ENCODE data around the gene RELN.
"Not testable (repeated sequence)": the region's sequence is repeated elsewhere in the genome, so short reads cannot be mapped to it uniquely, and the experiment has no call there.

RELN gene

DNA sequence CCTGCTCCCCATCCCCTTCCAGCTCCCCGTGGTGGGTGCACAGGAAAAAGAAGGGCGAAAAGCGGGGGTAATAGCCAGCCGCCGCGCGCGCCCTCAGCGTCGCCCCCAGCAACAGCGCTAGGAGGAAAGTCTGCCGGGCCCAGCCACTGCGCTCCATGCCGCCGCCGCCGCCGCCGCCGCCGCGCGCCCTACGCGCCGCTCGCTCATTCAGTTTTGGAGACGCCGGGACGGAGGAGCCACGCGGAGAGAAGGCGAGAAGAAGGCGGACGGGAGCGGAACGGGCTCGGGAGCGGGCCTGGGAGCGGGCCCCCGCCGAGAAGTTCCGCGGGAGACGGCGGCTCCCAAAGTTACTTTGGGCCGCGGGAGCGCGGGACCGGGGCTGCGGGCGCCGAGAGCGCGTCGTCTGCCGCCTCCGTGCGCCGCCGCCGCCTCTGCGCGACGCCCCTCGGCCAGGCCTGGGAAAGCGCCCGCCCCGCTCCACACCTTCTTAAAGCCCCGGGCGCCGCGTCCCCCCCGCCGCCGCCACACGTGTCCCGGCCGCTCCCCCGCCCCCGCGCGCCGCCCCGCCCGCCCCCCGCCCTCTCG, at the start of gene RELN:
RELN (minus strand) TSS at position 459 of the 585 bp plus-strand sequence; CDS start at position 157, 302 bp downstream.
- DNase-seq (ENCODE audit: low read depth), result no peak

DNA sequence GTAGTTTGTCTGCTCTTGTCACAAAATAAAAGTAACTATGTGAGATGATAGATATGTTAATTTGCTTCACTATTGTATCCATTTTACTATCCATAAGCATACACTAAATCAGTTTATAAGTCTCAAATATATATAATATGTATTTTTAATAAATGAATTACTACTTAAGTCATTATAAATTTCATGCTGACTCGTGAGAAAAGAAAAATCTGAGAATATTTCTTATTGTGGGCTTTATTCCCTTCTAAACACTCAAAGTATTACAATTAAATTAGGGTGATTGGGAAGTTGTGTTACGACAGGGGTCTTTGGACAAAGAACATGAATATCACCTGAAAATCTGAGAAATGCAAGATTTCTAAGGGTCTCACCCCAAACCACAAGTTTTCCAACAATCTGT, 48.7 kb upstream of the RELN start:
- no peak for DNase-seq (ENCODE audit: low read depth)

DNA sequence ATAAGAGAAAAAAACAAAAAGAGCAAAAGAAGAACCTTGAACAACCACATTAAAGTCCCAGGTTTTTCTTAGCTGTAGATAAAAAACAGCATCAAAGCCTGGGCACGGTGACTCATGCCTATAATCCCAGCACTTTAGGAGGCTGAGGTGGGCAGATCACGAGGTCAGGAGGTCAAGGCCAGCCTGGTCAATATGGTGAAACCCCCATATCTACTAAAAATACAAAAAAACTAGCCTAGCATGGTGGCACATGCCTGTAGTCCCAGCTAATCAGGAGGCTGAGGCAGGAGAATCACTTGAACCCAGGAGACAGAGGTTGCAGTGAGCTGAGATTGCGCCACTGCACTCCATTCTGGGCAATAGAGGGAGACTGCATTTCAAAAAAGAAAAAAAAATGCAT, 47.4 kb upstream of the RELN start:
- DNase-seq (ENCODE audit: low read depth), result not testable (repeated sequence)

DNA sequence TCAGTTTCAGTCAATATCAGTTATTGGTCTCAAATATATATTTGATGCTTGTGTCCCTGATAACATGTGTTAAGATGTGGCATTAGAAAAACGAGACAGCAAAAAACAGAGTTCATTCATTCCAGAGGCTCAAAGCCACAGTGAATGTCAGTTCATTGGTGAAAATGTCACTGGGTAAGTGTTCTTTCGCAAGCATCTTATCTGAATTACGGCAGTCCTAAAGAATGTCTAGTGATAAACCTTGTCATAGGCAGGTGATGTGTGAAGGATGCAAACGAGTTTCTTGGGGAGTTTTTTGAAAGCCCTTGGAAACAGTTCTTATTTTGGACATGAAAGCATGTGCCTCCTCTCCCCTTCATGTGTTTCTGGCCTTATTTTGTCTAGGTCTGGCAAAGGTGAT, 45.9 kb upstream of the RELN start:
- DNase-seq (ENCODE audit: low read depth), result no peak

DNA sequence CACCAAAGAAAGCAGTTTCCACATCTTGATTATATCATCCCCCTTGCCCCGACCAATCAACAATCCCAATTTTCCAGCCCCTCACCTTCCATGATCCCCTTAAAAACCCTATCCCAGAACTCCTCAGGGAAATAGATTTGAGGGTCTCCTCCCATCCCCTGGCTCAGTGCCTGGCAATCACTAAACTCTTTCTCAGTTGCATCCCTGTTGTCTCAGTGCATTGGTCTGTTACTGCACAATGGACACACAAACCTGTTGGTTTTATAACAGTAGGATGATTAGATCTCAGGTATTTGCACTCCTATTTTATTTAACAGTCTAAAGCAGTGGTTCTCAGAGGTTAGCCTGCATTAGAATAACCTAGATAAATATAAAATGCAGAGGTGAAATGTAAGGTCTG, 45.2 kb upstream of the RELN start:
- DNase-seq (ENCODE audit: low read depth), result no peak

DNA sequence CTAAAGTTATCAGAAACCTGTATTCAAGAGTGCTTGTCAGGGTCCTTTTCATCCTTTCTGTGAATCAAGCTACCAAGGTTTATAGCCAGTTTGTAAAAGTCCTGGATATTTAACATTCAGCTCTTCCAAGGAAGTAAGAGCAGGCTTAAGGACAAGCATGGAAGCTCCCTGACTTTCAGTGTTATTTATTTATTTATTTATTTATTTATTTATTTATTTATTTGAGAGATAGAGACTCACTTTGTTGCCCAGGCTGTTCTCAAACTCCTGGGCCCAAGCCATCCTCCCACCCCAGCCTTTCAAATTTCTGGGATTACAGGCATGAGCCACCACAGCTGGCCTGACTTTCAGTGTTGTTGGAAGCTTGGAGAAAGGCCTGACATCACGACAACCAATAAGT, 44.4 kb upstream of the RELN start:
- DNase-seq (ENCODE audit: low read depth), result no peak

DNA sequence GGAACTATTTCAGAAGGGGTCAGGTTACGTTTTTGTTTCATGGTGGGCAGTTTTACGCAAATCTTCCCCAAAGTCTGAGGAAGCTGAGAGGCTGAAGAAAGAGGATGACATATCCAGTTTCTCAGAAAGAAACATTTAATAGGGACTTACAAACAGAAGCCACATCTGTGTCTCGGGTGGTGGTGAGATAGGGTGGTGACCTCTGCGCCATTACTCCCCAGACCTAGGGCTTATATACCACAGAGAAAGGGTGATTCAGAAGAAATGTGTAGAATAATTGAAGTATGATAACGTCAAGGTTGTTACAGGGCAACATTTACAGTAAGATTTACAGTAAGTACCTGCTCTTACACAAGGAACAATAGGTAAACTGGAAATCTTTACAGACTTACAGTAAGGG, 43.0 kb upstream of the RELN start:
- DNase-seq (ENCODE audit: low read depth), result no peak

DNA sequence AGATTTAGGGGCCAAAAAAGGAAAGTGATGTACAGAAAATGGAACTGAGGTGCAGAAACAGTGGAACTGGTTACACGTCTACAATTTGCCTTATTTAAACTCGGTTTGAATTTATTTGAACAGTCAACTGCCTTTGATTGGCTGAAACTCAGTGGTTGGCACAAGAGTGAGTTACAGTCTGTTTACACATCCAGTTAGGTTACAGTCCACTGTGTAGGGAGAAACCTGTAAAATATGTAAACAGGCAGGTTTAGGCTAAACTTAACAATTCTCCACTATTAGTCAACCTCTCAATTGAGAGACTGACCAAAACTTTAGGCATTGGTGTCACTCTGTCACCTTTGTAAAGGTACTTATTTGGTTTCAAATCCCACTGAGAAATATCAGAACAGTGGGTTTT, 40.3 kb upstream of the RELN start:
- DNase-seq (ENCODE audit: low read depth), result no peak

DNA sequence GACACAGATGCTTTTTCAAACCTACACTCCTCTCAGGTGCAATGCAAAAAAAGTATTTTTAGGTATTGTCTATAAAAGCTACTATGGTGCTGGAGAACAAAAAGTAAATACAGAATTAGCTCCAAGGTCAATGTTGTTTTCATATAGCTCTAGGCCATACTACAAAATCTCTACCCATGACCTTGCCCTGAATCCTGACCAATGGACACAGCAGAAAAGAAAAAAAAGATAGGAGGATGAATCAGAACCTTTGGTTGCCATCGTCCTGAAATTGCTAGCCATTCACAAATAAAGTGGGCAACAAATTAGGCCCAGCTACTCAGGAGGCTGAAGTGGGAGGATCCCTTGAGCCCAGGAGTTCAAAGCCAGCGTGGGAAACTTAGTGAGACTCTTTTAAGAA, 35.2 kb upstream of the RELN start:
- DNase-seq (ENCODE audit: low read depth), result no peak

DNA sequence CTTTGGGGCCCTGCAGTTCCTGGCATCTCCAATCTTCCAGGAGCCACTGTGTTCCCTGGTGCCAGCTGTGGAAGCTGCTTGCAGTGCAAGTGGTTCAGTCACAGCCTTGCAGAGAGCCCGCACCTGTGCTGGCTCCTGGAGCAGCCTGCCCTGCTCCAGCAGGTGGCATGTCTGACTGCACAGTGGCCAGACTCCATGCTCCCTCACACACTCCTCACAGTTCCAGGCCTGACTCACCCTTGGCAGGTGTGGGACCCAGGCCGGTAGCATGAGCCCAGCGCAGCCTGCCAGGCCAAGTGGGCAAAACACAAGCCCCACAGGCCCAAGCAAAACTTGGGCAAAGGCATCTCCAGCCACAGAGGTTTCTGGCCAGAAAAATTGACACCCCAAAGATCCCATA, 33.6 kb upstream of the RELN start:
- no peak for DNase-seq (ENCODE audit: low read depth)

DNA sequence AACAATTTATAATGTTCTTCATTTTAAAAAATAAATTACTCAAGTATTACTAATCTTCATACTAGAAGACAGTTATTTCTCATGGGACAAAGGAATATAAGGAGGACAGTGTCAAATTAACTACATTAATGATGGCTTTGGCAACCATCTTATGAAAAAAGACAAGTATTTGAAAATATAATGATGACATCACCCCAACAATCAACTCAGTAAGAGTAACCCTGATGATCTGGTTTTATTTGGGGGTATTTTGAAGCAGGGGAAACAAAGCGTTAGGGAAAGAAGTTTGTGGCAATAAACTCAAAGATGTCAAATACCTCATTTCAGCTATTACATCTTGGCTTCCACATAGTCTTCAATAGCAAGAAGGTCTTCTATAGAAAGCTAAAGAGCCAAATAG, 29.0 kb upstream of the RELN start:
- no peak for DNase-seq (ENCODE audit: low read depth)

DNA sequence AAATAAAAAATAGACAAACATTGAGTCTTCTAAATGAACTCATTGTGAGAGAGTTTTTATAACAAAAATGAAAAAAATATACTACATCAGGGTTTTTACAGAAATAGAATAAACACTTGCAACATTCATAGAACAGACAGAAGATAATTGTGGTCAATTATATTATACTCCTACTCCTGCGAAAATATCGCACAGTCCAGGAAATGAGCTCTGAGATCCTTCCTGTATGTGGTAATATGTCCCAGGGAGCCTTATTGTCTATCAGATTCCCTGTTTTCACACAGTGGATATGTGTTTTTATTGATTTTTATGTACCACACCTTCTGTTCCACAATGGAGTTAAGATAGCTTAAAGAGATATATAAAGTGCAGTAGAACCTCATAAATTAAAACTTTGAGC, 27.5 kb upstream of the RELN start:
- DNase-seq (ENCODE audit: low read depth), result no peak

DNA sequence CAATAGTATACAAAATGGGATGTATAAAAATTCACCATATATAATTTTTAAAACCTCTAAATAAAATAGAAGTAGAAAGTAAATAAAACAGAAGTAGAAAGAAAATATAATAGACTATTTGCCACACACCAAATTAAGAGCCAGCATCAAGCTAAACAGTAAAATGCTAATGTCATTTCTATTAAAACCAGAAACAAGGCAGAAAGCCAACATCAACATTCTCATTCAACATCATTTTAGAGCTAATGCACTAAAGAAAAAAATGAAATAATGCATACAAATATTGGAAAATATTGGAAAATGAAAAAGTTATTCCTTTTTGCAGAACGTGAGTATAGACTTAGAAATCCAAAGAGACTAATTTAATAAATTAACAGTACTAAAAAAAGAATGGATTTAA, 23.4 kb upstream of the RELN start:
- no peak for DNase-seq (ENCODE audit: low read depth)

DNA sequence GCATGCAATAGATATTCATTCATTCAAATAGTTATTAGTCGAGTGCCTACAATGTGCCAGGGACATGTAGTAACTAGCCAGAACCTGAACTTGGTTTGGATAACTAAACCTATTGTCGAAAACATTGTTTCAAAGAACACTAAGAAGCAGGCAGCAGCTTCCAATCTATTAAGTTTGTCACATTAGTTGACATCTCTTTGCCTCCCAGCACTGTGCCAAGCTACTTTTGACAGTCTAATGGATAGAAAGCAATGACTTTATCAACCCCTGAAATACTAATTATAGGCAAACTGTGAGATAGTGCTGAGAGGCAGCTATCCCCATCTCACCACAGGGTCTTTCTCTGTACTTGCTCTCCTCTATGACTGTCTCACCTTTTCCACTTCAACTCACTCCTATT, 22.4 kb upstream of the RELN start:
- DNase-seq (ENCODE audit: low read depth), result no peak

DNA sequence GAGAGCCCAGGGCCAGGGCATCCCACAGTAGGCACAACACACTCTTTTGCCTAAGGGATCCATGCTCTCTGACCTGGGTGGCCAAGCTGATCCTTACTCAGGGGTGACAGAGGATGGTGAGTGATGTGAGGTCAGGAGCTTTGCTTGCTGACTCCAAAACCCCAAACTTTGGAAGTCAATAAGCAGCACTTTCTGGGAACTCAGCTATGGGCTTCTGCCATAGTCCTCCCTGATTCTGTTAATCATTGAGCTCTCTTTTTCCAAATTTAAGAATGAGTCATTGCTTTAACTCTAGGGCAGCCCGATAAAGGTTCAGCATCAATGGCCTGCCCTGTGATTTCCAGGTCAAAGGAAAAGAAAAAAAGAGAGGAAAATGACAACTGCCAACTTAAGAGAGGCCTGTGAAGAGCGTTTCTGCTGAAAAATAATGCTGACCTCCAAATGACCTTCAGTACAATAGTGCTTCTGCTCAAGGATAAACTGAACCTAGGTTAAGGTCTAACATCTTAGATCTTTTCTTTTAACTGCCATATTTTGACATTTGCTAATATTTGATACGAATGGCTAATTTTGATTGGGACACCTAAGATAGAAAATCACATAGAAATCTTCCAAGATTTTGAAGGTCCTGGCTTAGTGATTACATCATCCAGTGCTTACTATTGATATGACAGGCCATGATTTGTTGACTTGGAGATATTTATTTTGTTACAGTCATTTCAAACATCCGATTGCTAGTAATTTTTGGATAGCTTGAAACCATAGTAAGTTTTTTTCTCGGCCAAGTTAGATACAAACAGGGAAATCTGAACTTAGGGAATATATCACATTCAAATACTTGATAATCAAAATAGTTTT, 20.8 kb upstream of the RELN start:
- DNase-seq (ENCODE audit: low read depth), result no peak

DNA sequence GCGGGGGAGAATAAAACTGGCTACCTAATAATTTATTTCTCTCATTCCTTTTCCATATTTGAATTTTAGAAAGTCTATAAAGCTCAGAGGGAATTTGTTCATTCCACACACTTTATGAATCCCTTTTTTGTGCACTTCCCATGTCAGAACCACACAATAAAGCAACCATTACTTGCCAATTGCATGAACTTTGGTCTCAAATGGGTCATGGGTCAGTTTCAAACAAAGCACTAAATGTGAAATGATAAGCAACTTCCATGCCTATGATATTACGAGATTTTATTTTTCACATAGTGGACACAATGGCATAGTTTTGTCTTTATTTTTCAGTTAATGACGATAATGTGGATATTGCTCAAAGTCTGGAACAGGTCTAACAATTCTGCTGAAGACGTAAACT, 18.6 kb upstream of the RELN start:
- DNase-seq (ENCODE audit: low read depth), result no peak

DNA sequence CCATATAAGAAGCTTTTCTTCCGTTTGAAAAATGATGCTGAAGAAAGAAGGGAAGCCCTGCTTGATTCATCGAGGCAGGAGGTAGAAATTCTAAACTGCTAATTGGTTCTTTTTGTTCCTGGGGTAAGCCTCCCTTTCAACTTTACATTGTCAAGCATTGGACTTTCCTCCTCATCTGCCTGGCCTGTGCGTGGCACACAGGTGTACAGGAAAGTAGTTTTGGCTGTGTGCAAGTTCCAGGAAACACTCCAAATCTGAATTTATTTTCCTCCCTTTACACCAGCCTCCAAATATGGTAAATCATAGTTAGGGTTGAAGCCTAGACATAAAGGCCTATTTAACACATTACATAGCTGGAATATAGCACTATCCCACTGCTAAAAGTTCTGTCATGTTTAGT, 18.2 kb upstream of the RELN start:
- DNase-seq (ENCODE audit: low read depth), result no peak

DNA sequence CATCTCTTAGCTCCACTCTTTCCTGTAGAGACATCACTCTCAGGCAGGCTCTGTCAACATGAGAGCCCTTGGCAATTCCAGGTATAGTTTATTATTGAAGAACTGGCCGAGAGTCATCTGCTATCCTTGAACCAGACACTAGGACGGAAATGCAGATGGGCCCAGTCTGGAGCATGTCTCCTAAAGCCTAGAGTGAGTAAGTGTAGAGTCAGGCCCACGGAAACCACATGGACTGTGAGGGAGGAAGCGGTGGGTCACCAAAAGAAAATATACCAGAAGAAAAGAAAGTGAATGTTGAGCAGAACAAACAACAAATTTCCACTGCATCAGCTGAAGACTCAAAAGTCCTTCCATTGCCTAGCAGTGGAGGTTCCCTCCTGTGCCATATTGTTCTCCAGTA, 15.7 kb upstream of the RELN start:
- DNase-seq (ENCODE audit: low read depth), result no peak

DNA sequence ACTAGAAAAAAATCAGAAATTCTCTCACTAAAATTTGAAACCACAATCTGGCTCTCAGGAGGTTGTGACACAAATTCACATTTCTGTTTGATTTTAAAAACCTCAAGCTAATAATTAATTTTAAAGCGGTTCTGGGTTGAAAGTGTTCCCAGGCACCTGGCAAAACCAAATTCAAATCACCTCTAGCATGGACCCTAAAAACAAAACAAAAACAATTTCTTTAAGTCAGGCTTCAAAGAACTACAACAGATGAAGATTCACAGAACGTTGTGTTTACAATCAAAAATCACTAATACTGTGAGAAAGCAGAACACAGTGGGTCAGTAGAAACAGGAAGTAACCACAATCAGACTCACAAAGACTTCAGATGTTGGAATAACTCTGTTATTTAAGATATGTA, 7.2 kb upstream of the RELN start:
- no peak for DNase-seq (ENCODE audit: low read depth)

DNA sequence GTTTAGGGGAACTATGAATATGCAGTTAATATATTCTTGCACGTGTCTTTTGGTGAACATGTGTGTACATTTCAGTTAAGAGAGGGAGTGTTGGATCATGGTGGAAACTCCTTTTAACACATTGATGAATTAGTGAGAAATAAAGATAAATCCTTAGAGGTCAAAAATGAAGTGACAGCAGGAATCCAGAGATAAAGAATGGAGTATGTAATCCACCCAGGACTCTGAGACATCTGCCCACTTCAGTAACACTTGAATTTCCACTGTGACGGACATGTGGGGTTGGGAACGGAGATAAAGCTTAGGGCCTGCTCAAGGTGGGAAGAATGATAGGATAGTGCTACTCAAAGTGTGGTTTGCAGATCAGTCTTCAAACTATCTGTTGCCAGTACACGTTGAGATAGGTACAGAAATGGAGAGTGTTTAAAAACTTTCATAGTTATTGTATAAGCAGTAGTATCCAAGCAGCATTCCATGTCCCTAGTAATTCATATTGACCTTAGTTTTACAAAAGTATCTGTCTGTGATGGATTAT, 6.6 kb upstream of the RELN start:
- no peak for DNase-seq (ENCODE audit: low read depth)

DNA sequence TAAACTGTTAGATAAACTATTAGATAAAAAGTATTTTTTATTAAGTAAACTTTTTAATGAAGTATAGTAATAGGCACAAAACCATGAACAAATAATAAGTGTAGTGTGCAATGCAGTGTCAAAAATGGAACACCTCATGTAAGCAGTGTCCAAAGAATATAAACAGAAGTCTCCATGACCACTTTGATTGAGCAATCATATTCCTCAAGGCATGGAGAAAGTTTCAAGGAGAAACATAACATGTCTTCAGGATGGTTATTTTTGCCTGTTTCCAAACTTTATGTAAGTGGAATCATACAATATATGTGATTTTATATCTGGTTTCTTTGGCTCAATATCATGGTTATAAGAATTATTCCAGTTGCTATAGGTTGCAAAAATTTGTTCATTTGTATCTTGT, 6.1 kb upstream of the RELN start:
- DNase-seq (ENCODE audit: low read depth), result no peak

DNA sequence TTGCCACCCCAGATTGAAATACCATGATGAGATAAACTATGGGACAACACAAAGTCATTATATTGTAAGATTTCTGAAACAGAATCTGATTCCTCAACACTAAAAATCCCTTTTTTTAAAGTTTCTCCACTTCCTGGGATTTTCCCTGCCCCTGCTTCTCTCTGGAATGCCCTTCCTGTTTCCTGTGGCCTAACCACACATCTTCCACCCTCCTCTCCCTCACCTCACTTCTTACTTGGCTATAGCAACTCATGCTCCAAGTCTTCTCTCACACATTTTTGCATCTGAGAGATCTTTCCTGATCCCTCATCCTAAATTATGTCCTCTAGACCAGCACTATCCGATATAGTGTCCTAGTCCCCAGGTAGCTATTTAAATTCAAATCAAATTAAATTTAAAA, 4.1 kb upstream of the RELN start:
- no peak for DNase-seq (ENCODE audit: low read depth)

DNA sequence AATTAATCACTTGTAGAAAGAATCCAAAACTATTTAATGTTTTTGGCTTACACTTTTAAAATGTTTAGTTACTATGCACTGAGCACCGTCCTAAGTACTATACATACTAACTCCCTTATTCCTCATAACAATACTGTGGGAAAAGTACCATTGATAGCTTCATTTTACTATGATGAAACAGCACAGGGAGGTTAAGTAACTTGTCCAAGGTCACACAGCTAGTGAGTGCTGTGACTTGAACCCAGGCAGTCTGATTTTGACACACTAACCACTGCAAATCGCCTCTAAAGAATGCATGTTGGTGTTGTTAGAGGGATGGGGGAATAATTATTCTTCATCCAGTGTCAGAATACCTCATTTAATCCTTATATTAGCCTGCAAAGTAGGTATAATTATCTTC, 1.9 kb upstream of the RELN start:
- DNase-seq (ENCODE audit: low read depth), result no peak

DNA sequence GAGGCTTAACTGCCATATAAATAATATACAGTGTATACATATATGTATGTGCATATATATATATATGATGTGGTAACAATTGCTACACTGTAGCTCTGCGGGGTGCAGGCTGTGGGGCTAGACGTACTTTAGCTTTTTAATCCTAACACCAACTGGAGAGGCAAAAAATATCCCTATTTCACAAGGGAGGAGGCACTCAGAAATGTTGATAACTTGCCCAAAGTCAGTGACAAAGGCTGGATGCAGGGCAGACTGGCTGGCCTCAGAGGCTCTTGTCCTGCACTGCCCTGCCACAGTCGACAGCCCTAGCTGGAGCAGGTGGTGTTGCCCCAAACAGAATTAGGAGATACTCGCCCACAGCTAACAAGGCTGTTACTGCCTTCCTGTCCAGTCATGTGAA, 1.5 kb upstream of the RELN start:
- no peak for DNase-seq (ENCODE audit: low read depth)

Measured in GM04504 (cell line).